Mammary epithelial cell (primary cell): ENCODE measurements around the gene MIOS.
"Not testable (repeated sequence)": the region's sequence is repeated elsewhere in the genome, so short reads cannot be mapped to it uniquely, and the experiment has no call there.

Experiments
- EZH2 ChIP-seq: IDR thresholded peaks from 2 replicates; pipeline ENCODE4 v1.6.1; 2012; ENCODE audit warnings: low read length, inconsistent platforms, borderline replicate concordance
- TF ChIP-seq, protein P1 (sequence below), 2 donors: IDR thresholded peaks in 1 of 2; conservative IDR thresholded peaks in 1 of 2; 2 replicates each; pipeline ENCODE4 v1.5.1; 2011 to 2012; ENCODE audit warnings: inconsistent platforms in 2 of 2, low read length in 2 of 2, mild to moderate bottlenecking in 2 of 2, control low read depth in 1 of 2, low read depth in 1 of 2; ENCODE audit not compliant: insufficient read depth in 1 of 2; ENCODE audit errors: extremely low read depth in 1 of 2

DNA sequence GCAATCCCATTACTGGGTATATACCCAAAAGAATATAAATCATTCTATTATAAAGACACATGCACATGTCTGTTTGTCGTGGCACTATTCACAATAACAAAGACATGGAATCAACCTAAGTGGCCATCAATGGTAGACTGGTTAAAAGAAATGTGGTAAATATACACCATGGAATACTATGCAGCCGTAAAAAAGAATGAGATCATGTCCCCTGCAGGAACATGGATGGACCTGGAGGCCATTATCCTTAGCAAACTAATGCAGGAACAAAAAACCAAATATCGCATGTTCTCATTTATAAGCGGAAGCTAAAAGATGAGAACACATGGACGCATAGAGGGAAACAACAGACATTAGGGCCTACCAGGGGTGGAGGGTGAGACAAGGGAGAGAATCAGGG is 5.1 kb upstream of the MIOS start:
- TF ChIP-seq, protein P1, sequence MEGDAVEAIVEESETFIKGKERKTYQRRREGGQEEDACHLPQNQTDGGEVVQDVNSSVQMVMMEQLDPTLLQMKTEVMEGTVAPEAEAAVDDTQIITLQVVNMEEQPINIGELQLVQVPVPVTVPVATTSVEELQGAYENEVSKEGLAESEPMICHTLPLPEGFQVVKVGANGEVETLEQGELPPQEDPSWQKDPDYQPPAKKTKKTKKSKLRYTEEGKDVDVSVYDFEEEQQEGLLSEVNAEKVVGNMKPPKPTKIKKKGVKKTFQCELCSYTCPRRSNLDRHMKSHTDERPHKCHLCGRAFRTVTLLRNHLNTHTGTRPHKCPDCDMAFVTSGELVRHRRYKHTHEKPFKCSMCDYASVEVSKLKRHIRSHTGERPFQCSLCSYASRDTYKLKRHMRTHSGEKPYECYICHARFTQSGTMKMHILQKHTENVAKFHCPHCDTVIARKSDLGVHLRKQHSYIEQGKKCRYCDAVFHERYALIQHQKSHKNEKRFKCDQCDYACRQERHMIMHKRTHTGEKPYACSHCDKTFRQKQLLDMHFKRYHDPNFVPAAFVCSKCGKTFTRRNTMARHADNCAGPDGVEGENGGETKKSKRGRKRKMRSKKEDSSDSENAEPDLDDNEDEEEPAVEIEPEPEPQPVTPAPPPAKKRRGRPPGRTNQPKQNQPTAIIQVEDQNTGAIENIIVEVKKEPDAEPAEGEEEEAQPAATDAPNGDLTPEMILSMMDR (conservative IDR thresholded peaks at IDR 0.05 in 1 of 2, IDR thresholded peaks at IDR 0.05 in 1 of 2; ENCODE audit: extremely low read depth in 1 of 2, insufficient read depth in 1 of 2, low read depth in 1 of 2, low read length in 2 of 2) = not testable (repeated sequence)
- not testable (repeated sequence) for TF ChIP-seq EZH2
